Brain microvascular endothelial cell (primary cell): ENCODE measurements around the gene SLC38A7.

ENCODE experiments used
- DNase-seq: peaks from one replicate; pipeline ENCODE4 v3.0.0-alpha.2; 2020
- H3K27ac ChIP-seq: fragments of 250-450 bp; sonication (Bioruptor Pico); 2 replicates; pipeline ENCODE4 v1.5.1; 2020; ENCODE audit warnings: mild to moderate bottlenecking, moderate library complexity
- H3K27me3 ChIP-seq: fragments of 250-450 bp; sonication (Bioruptor Pico); replicated peaks from 2 replicates; pipeline ENCODE4 v1.5.1; 2020; ENCODE audit warnings: mild to moderate bottlenecking
- H3K36me3 ChIP-seq: fragments of 250-450 bp; sonication (Bioruptor Pico); replicated peaks from 2 replicates; pipeline ENCODE4 v1.5.1; 2020; ENCODE audit warnings: mild to moderate bottlenecking
- H3K4me3 ChIP-seq: 2 replicates; pipeline ENCODE4 v1.5.1; 2011; ENCODE audit warnings: low read depth, mild to moderate bottlenecking, control low read depth, low read length, moderate library complexity
- in situ Hi-C: cut with HindIII; loops from 2 replicates; pipeline ENCODE4 v1.10.0; 2017; ENCODE audit warnings: low sequenced_read_pairs, low pct_ligation_motif_present
- TF ChIP-seq, protein P1 (sequence below): IDR thresholded peaks from 2 replicates; pipeline ENCODE4 v1.5.1; 2011; ENCODE audit warnings: low read depth, mild to moderate bottlenecking, moderate library complexity, low read length, control low read depth, inconsistent platforms; ENCODE audit errors: missing control alignments

SLC38A7 gene

DNA sequence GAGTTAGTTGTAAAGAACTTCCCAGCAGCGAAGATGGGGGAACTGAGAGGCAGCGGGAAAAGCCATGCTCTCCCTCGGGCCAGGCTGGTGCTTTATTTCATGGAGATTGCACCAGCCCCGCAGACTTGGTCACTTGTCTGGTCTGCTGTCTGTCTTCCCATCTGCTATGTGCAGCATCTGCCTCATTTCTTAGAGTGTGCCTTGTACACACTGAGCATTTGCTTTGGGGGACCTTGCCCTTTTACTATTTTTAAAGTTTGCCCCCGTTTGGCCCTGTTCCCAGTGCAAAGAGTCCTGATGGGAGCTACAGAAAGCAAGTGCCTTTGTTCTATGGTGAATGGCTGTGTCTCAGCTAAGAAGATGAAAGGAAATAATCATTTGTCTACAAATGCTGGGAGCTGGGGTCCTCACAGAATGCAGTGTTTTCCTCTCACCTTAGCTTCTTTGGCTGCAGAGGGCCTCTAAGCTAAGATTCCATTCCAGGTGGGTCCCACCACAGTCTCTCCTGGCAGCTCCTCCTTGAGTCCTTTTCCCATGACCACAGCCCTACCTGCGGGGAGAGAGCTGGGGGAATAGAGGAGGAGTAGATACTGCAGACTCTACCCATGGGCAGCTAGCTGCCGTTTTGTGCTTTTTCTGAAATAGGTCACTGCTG lies 29.9 kb downstream of the SLC38A7 start:
- H3K4me3 ChIP-seq, result no peak overlapping the region
- in situ Hi-C loops, result no loop called here

DNA sequence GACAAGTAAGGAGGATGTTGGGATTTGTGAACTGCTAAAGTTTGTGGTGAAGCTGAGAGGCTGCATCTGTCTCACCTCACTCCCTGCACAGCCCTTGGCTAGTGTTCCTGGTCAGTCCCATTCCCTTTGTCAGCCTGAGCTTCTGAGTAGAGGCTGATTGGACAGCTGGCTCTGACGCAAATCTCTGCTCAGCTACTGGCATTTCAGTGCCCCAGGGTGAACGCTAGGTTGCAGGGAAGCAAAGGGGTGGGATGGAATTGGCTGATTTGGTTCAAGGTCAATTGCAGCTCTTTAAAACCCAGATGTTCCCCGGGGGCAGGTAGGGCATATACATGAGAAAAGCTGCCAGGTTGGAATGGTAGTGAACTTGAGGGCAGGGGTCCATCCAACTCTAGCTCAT lies 31.8 kb downstream of the SLC38A7 start:
- Histone ChIP-seq H3K4me3 (no peak overlapping the region), H3K27ac (no peak overlapping the region), H3K36me3 (no peaks in the 10 kb centered on the region), H3K27me3 (no peaks in the 10 kb centered on the region)
- DNase-seq, result peak; percentile 16
- TF ChIP-seq, protein P1, sequence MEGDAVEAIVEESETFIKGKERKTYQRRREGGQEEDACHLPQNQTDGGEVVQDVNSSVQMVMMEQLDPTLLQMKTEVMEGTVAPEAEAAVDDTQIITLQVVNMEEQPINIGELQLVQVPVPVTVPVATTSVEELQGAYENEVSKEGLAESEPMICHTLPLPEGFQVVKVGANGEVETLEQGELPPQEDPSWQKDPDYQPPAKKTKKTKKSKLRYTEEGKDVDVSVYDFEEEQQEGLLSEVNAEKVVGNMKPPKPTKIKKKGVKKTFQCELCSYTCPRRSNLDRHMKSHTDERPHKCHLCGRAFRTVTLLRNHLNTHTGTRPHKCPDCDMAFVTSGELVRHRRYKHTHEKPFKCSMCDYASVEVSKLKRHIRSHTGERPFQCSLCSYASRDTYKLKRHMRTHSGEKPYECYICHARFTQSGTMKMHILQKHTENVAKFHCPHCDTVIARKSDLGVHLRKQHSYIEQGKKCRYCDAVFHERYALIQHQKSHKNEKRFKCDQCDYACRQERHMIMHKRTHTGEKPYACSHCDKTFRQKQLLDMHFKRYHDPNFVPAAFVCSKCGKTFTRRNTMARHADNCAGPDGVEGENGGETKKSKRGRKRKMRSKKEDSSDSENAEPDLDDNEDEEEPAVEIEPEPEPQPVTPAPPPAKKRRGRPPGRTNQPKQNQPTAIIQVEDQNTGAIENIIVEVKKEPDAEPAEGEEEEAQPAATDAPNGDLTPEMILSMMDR, result no peak
- in situ Hi-C loops, result no loop called here

More for the DNA sequence above, 29.9 kb downstream of the SLC38A7 start:
- no peak overlapping the region for H3K27ac ChIP-seq
- H3K27me3 ChIP-seq, result no peaks in the 10 kb centered on the region
- TF ChIP-seq, protein P1, result no peak
- DNase-seq, result no peak
- no peaks in the 10 kb centered on the region for H3K36me3 ChIP-seq

DNA sequence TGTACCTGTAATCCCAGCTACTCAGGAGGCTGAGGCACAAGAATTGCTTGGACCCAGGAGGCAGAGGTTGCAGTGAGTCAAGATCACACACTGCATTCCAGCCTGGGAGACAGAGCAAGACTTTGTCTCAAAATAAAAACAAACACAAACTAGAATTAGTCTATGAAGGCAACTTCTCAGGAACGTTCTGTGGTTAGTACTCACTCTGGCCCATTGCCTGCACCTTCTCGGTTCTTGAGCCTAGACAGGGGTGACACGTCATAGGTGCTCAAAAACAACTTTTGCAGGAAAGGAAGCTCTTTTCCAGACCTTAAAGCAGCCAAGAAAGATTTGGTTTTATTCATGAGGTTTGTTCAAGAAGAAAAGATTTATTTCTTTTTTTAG lies 32.6 kb downstream of the SLC38A7 start:
- H3K27me3 ChIP-seq, result no peaks in the 10 kb centered on the region
- no peak overlapping the region for H3K4me3 ChIP-seq
- no peak overlapping the region for H3K27ac ChIP-seq
- in situ Hi-C loops, result no loop called here
- no peaks in the 10 kb centered on the region for H3K36me3 ChIP-seq
- peak; percentile 59 for DNase-seq
- TF ChIP-seq, protein P1, result no peak

DNA sequence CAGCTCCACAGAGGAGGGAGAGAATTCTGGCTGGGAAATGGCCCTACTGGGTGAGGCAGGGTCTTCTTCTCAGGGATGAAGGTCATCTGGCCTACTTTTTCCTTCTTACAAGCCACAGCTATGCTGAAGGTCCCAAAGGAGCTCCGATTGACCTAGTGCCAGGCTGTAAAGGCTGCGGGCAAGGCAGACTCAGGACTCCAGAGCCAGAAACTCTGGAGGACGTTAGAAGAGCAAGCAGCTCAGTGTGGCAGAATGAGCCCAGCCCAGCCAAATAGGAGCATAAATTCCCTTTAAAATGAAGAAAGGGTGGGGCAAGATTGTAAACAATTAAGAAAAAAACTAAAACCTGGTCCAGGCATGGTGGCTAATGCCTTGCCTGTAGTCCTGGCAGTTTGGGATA lies 34.9 kb downstream of the SLC38A7 start:
- in situ Hi-C loops, result no loop called here
- no peak overlapping the region for H3K27ac ChIP-seq
- H3K4me3 ChIP-seq, result no peak overlapping the region
- TF ChIP-seq, protein P1, result no peak
- no peaks in the 10 kb centered on the region for H3K27me3 ChIP-seq
- DNase-seq, result no peak
- H3K36me3 ChIP-seq, result no peaks in the 10 kb centered on the region

DNA sequence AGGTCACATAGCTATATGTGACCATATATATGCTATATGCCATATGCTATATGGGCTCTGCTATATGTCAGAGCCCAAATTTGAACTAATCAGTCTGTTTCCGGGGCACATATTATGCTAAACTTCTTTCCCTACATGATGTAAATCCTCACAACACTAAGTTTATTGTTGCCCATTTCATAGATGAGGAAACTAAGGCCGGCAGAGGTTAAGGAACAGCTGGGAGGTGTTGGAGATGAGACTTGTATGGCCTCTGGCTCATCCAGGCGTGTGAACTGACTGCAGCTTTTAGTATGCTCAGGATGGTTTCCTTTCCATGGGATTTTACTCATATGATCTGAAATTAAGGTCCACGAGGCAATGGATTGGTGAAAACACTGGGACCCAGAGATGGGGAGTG lies 37.5 kb downstream of the SLC38A7 start:
- TF ChIP-seq, protein P1, result no peak
- Histone ChIP-seq H3K36me3 (no peaks in the 10 kb centered on the region), H3K27ac (no peak overlapping the region), H3K27me3 (no peaks in the 10 kb centered on the region), H3K4me3 (no peak overlapping the region)
- DNase-seq, result no peak
- in situ Hi-C loops, result no loop called here

DNA sequence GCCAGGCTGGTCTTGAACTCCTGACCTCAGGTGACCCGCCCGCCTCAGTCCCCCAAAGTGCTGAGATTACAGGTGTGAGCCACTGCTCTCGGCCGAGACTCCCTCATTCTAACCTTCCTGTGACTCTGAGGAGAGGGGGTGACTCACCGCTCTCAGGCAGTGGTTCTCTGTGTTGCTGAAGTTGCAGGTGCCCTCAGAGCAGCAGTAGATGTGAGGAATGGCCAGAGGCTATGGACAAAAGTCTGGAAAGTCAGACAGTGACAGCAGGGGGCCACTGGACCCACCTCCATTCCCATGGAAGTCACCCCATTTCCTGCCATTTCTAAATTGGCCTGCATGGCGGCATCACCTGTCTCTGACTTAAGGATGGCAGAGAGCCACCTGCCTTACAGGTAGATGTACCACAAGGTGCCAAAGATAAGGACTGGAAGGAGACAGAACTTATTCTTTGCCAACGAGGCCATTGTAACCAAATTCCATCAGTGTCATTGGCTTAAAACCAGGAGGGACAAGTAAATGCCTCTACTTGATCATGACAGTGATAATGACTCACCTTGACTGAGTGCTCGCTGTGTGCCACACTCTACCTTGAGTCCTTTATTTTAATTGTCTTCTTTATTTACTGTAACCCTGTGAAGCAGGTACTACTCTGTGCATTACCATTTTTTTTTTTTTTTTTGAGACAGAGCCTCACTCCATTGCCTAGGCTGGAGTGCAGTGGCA lies 39.6 kb downstream of the SLC38A7 start:
- TF ChIP-seq, protein P1, result no peak

More for the DNA sequence above, 39.6 kb downstream of the SLC38A7 start:
- no peak overlapping the region for H3K27ac ChIP-seq
- in situ Hi-C loops, result no loop called here
- H3K27me3 ChIP-seq, result no peaks in the 10 kb centered on the region
- DNase-seq, result no peak
- no peaks in the 10 kb centered on the region for H3K36me3 ChIP-seq
- no peak overlapping the region for H3K4me3 ChIP-seq
